GM21576 (cell line): Measurements from ENCODE around the gene SLC12A4.
"Not testable (repeated sequence)": the region's sequence is repeated elsewhere in the genome, so short reads cannot be mapped to it uniquely, and the experiment has no call there.

Experiments
- ATAC-seq: cut with Tn5 transposase; IDR thresholded peaks from one replicate; pipeline ENCODE4 v1.9.1; 2021; ENCODE audit warnings: mild to moderate bottlenecking, moderate library complexity; ENCODE audit not compliant: unreplicated experiment

The SLC12A4 gene

DNA sequence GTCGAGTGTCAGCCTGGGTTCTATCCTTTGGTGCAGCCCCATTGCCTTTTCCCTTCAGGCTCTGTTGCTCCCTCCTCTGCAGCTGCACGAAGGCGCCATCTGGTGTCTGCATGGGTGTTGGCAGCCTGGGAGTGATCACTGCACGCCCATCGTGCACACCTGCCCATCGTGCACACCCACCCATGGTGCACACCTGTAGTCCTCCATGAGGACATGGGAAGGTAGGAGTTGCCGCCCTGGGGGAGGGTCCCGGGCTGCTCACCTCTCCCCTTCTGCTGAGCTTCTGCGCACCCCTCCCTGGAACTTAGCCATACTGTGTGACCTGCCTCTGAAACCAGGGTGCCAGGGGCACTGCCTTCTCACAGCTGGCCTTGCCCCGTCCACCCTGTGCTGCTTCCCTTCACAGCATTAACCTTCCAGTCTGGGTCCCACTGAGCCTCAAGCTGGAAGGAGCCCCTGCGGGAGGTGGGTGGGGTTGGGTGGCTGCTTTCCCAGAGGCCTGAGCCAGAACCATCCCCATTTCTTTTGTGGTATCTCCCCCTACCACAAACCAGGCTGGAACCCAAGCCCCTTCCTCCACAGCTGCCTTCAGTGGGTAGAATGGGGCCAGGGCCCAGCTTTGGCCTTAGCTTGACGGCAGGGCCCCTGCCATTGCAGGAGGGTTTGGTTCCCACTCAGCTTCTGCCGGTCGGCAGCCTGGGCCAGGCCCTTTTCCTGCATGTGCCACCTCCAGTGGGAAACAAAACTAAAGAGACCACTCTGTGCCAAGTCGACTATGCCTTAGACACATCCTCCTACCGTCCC, 39.7 kb downstream of the SLC12A4 start:
- no peak for ATAC-seq

DNA sequence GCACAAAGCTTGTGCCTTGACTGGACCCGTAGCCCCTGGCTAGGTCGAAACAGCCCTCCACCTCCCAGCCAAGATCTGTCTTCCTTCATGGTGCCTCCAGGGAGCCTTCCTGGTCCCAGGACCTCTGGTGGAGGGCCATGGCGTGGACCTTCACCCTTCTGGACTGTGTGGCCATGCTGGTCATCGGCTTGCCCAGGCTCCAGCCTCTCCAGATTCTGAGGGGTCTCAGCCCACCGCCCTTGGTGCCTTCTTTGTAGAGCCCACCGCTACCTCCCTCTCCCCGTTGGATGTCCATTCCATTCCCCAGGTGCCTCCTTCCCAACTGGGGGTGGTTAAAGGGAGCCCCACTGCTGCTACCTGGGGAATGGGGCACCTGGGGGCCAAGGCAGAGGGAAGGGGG, 40.3 kb downstream of the SLC12A4 start:
- ATAC-seq: no peak

DNA sequence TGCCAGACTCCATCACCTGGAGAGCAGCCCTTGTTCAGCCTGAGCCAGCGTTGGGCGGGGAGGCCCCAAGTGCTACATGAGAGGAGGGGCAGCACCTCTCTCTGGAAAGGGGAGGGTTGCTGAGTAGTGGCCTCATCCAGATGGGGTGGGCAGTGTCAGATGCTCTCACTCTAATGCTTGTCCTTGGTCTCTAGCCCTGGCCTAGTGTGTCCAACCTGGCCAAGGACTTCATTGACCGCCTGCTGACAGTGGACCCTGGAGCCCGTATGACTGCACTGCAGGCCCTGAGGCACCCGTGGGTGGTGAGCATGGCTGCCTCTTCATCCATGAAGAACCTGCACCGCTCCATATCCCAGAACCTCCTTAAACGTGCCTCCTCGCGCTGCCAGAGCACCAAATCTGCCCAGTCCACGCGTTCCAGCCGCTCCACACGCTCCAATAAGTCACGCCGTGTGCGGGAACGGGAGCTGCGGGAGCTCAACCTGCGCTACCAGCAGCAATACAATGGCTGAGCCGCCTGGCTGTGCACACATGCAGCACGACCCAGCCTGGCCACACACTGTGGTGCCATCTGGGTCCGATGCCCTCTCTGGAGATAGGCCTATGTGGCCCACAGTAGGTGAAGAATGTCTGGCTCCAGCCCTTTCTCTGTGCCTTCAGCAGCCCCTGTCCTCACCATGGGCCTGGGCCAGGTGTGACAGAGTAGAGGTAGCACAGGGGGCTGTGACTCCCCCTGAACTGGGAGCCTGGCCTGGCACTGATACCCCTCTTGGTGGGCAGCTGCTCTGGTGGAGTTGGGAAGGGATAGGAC, 41.1 kb downstream of the SLC12A4 start:
- ATAC-seq: no peak

DNA sequence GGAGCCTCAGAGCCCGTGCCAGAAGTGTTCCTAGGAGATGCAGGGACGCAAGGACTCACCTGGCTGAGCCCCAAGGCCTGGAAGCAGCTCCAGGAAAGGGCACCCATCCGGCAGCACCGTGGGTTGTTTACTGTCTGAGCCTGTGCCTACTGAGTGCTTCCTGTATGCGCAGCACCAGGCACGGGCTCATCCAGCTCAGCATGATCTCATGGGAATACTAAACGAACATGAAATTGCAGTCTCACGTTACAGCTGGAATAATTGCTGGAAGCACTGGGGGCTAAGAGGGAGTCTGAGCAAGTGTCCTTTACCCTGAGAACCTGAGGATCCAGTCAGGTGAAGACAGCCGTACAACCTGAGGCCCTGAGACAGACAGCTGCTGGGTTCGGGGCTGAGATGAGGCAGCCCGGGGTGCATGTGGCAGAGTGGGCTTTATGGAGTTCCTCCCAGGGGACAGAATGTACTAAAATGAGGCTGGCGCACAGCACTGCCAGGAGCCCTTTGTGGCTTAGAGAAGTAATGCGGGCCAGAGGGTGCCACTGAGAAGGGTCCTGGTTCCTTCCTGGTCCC, 42.2 kb downstream of the SLC12A4 start:
- no peak for ATAC-seq

DNA sequence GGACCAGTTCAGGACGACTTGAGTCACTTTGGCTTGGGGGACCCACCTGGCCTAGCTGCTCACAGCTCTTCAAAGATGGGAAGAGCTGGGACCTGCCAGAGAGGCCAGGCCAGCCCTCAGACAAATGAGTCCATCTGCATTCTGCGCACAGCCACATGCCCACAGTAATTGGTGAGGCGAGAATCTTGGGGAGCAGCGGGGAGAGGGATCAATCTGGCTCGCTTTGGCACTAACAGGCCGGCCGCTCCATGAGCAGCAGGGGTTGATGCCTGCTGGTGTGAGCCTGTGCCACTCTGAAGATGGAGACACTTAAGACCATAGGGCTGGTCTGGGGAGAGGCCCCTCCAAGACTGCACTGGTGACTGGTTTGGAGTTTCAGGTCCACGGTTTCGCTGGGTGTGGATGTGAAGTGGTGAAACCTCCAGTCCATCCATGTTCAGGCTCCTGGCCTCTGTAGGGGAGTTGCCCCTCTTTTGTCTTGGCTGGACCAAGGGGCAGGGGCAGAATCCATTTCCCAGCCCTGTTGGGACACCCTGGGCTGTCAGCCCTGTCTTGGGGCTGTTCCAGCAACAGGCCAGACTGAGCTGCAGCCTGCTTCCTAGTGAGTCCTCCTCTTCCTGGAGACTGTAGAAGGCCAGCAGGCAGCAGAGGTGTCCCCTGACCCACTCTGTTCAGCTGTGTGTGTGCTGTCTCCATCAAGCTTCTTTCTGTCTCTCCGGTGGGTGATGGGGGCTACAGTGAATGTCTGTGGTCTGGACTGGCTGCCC, 44.1 kb downstream of the SLC12A4 start:
- ATAC-seq: no peak

DNA sequence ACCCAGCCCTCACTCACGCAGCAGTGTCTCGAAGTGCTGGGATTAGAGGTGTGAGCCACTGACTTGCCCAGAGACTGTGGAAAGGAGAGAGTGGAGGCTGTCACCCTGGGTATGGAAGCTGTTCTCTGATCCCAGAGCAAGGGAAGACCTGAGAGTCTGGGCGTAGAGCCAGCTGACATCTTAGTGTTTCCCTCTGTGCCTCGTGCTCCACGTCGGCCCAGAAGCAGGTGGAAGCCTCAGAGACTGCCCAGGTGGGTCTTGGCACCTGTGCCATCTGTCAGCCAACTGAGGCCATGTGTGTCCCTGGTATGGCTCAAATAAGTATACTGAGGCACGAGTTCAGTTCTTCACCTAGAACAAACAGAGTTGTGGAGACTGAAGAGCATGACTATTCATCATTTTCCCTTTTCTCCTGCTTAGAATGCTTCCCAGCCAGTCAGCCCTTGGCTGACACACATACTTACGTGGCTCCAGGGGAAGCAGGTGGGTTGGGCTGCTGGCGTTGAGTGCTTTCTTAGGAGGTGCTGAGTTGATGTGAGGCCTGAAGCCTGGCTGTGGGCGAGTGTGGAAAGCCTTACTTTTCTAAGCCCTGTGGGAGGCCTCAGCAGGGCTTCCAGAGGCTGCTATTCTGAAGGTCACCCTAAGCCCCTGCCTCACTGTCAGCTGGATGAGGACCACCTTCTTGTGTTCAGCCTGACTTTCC, 44.9 kb downstream of the SLC12A4 start:
- ATAC-seq: no peak

DNA sequence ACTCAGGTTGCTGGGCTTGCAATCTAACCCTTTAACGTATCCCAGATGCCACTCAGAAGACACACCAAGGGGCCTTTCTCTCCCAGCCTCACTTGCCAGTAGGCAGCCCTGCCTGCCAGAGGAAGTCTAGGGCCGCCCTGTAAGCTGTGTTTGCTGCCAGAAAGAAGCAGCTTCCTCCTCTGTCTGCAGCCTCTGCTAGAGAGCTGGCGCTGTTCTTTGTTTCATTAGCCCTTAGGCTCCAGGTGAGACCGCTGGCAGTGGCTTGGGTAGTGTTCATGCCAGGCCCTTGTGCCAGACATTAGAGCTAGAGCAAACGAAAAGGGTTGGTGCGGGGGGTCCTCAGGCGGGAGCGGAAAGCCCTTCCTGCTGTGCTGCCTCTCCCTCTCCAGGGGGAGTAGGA, 45.7 kb downstream of the SLC12A4 start:
- no peak for ATAC-seq

DNA sequence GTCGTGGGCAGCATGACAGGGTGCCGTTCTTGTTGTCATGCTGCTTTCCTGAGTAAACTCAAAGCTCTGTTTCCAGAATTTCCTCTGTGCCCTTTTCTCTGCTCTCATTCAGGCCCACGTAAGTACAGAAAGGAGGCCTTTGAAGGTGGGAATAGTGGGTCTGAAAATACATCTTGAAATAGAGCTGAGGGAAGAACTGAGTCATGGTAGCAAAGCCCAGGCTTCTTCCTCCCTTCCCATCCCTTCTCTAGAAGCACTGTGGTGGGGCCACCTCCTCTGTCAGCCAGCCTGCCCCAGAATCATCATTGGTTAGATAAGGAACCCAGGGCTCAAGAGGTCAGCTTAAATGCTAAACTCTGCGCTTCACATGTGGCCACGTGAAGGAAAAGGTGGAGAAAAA, 46.2 kb downstream of the SLC12A4 start:
- no peak for ATAC-seq

DNA sequence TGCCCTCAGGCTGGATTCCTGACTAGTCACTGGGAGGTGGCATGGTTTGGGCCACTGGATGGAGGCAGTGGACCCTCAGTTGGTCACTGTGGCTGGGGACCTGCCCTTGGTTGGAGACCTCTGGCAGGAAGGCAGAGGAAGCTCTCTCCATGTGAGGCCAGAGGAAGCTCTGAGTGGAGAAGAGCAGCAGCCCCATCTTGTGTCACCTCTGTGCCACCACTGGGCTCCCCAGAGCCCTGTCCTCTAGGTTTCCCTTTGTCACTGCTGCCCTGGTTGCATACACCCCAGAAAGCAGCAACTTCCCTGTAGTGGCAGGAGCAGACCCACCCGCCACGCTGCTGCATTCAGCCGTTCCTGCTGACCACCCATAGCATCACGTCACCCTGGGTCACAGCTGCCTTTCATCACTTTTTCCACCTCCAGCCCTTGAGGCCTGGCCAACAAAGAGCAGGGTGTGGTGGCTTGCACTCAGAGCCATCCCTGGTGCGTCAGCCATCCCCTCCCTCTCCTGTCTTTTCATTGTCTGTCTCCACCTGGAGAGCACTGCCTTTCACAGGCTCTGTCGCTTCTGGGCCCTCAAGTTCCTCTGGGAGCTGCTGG, 48.7 kb downstream of the SLC12A4 start:
- no peak for ATAC-seq

DNA sequence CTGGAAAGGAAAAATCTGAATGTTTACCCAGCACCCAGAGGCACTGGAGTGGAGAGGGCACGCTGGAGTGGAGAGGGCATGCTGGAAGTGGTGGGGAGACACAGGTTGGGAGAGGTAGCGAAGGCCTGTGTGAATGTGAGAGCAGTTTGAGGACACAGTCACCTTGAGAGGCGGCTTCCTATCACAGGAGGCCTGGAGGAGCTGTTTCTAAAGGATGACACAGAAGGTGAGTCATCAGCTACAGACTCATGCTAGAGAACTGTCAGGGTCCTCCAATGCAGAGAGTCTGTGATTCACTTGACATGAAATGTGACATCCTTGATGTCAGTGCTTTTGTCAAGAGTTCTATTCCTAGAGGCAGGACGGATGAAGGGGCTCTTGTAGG, 50.6 kb downstream of the SLC12A4 start:
- ATAC-seq: no peak

DNA sequence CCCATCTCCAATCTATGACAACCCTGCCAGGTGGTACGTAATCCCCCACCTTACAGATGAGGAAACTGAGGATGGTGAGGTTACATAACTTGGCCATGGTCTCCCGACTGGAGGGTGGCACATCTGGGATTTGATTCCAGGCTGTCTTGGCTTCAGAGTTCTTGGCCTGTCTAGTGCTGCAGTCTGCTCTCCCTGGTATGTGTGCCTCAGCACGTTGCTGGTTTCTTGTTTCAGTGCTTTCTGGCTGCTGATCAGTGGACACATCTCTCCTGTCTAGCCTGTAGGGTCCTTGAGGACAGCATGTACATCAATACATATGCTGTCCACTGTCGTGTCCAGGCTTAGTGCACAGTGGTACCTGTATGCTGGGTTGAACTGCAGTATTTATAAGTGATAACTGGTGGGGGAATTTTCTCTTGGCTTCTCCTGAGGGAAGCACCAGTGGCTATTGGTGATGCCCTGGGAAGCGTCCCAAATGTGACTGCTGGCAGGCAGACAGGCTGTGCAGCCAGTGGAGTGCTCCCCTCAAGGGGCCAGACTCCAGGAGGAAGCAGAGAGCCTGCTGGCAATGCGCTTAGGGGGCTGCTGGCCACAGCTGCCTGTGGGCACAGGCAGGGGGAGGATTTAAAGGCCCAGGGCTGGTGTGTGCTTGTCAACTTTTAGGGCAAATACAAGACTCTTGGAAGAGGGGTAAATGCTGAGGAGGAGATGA, 51.1 kb downstream of the SLC12A4 start:
- ATAC-seq: no peak

DNA sequence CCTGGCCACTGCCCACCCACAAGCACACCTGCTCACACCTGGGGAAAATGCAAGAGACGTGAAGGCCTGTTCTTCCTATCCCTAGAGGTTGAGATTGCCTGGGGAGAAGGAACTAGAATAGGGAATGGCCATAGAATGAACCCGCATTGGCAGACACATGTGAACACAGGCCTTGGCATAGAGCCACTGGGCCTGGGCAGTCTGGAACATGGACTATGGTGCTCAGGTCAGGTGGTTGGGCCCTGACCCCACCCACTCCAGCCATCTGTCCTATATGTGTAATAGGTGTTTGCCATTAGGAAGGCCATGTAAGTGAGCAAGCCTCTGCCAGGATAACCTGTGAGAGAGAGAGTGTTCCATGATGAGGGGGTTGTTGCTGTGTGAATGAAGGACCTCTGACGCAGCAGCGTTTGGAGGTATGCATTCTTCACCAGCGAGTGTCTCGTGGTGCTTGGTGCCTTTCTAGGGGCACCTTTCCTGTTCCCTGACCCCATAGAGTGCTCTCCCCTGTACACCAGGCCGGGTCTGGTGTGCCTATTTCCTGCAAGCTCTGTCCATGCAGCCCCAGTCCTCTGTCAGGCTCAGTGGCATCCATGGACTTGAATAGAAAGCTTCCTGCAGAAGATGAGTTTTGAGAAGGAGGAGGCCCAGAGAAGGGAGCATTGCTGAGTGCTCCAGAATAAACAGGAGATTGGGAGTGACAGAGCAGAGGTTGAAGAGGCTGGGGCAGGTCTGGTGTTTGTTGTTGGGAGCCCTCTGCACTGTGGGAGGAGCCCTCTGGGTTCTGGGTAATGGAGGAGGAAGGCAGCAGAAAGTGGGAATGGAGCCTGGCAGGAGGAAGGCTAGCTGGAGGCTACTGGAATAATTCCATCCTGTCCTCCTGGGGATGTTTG, 52.4 kb downstream of the SLC12A4 start:
- ATAC-seq: no peak

DNA sequence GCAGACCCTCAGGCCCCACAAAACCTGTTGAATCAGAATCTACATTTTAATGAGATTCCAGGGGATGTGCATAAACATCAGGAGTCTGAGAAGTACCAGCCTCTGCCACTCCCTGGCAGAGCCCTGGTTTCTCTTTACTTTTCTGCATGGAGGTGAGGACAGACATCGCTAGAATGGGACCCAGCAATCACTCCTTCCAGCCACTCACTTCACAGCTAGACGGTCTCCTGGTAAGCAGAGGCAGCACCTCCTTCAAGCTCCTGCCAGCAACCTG, 53.0 kb downstream of the SLC12A4 start:
- not testable (repeated sequence) for ATAC-seq

DNA sequence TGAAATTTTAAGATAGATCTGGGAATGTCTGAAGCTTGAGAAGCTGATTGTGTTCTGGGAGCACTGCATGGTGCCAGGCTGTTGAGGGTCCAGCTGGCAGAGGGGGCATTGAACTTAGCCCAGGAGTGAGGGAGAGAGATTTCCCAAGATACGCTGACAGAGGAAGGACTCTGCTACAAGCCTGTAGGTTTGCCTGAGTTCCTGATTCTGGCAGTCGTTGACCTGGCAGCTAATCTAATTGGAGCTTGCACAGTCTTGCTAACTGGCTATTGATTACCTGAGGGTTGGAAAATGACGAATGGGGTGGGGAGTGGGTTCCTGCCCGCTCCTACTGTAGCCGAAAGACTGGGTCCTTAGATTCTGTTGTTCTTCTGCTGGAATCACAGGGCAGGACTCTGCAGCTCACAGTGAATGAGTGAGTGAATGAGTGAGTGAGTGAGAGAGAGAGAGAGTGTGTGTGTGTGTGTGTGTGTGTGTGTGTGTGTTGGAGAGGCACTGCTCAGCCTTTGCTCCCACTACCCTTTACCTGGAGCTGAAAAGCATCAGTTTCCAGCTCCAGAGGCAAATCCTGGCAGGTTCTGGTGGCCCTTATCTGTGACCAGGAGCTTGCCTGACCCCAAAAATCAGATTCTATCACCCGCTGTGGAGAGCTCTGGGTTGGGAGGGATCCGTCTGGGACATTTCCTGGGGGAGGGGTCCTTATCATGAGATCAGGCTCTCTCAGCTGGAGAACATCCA, 53.5 kb downstream of the SLC12A4 start:
- no peak for ATAC-seq

DNA sequence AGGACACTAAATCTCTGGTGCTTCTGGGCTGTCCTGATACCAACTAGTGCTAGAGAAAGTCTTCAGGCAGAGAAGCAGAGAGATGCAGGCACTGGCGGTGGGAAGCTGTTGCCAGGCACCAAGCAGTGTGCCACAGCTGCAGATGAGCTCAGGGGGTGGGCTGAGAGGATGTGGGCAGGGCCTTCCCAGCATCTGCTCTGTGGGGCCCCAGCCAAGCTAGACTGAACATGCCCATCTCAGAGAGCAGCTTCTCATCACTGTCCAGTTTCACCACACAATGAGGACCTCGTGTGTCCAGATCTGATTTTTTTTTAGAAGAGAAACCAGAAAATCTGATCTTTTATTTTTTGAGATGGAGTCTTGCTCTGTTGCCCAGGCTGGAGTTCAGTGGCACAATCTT, 58.3 kb downstream of the SLC12A4 start:
- no peak for ATAC-seq

DNA sequence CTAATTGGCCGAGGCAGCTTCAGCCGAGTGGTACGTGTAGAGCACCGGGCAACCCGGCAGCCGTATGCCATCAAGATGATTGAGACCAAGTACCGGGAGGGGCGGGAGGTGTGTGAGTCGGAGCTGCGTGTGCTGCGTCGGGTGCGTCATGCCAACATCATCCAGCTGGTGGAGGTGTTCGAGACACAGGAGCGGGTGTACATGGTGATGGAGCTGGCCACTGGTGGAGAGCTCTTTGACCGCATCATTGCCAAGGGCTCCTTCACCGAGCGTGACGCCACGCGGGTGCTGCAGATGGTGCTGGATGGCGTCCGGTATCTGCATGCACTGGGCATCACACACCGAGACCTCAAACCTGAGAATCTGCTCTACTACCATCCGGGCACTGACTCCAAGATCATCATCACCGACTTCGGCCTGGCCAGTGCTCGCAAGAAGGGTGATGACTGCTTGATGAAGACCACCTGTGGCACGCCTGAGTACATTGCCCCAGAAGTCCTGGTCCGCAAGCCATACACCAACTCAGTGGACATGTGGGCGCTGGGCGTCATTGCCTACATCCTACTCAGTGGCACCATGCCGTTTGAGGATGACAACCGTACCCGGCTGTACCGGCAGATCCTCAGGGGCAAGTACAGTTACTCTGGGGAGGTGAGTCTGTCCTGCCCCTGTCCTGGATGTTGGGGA, 59.2 kb downstream of the SLC12A4 start:
- ATAC-seq: no peak

DNA sequence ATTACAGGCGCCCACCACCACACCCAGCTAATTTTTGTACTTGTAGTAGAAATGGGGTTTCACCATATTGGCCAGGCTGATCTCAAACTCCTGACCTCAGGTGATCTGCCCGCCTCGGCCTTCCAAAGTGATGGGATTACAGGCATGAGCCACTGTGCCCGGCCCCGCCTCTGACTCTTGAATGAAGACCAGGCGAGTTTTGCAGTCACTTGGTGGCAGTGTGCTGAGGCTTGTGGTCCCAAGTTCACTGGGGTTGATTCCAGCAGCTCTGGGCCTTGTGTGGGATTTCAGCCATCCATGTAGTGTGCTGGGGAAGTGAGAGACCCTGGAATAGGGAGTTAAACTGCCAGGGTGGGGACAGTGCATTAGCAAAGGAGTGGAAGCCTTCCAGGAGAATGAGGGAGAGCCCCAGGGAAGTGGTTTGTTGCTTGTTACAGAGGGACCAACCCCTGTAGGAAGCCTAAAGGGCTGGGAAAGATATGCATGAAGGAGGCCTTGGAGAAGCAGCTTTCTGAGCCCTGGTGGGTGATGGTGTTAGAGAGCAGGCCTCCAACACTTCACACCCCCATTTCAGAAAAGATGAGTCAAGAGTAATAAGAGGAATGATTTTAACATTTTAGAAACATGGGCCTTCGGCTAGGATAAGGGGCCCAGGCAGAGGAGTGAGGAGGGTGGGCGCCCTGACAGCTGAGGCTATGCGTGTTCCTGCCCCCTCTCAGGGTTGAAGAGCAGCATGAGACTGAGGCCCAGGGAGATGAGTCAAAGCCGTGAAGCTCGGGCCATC, 60.8 kb downstream of the SLC12A4 start:
- no peak for ATAC-seq
